Measurements from ENCODE around the gene REM2.

DNA sequence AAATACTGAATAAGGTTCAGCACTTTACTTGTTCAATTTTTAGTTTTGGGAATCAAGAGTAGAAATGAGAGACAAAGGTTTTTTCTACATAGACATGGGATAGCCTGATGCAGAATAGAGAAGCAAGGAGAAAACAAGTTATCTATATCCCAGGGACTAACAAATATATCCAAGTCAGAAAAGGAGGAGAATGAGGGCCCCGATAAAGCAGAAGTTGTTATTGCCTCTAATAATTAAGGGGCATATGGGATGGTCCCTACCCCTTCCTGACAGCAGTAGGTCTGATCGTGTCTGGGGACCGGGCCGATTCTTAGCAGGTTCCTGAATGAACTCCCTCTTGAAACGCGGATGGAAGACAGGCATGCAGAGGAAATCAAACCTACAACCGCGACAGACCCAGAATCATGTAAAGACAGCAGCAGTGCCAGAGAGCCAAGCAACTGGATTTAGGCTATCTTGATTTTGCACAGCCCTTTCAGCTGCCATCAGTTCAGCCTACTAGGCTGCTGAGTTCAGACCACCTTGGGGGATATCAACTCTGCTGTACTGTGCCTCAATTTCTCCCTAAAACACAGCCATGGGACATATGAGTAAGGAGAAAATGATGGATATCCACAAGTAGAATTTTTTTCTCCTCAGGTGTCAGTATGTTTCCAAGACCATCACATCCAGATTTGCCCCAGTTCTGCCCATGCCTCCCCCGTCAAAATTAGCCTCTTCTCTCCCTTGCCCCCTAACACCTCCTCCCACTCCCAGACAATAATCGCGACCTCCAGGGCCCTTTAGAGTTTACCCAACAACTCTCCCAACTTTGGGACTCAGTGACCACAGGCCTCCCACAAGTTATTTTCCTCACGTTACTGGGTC, 45.4 kb downstream of the REM2 start:
- TF ChIP-seq CTCF (optimal IDR thresholded peaks at IDR 0.05 in 1 of 3, IDR thresholded peaks at IDR 0.05 in 1 of 3, conservative IDR thresholded peaks at IDR 0.05 in 1 of 3; ENCODE audit: extremely low read depth in 1 of 3, insufficient read depth in 2 of 3, low read length in 3 of 3), result no peak
- TF ChIP-seq EZH2 (IDR thresholded peaks at IDR 0.05; ENCODE audit: low read length), result no peak
